ENCODE data around the gene DNAAF5. TPM values are rescaled to one million over a fixed set of nuclear protein-coding genes. Genes with fewer than 3 reads are reported as not detected.

The DNAAF5 gene
- total RNA-seq, 1 experiment from 2014 or later = 37.6 TPM

- DNase-seq (ENCODE audit: unreplicated experiment) = no peak
- ChIA-PET CTCF (interaction anchor here (0.5 to 9.8 kb wide), 6 partner anchors 16 to 531 kb away, joined by 3 to 96 read pairs (median 4); no protein-coding TSS in a partner anchor), POLR2A (interaction anchor here (1.0 kb wide), 1 partner anchor 48 kb away, joined by 3 read pairs; the partner anchor contains the start of gene SUN1)
- Mint-ChIP-seq H3K4me3 (ENCODE audit: unreplicated experiment) (no peak overlapping the region), H3K36me3 (ENCODE audit: insufficient read depth, unreplicated experiment) (peaks cover 68% of the 10 kb centered on the region), H3K9me3 (ENCODE audit: unreplicated experiment) (no peaks in the 10 kb centered on the region), H3K27me3 (ENCODE audit: insufficient read depth, unreplicated experiment) (no peaks in the 10 kb centered on the region), H3K4me1 (ENCODE audit: insufficient read depth, unreplicated experiment) (no peaks in the 10 kb centered on the region), H3K27ac (ENCODE audit: low read depth, unreplicated experiment) (no peak overlapping the region)
- TF ChIP-seq CTCF (IDR thresholded peaks at IDR 0.05; ENCODE audit: unreplicated experiment) = no peak
- intact Hi-C loops (cut with micrococcal nuclease) = no loop called here
- no TSS peak for BruUV-seq (replicated peaks)
These were observed 57.3 kb downstream of the DNAAF5 start for GRCh38 chr7:783556-784490.

- H3K36me3 Mint-ChIP-seq (ENCODE audit: insufficient read depth, unreplicated experiment) = peaks cover 60% of the 10 kb centered on the region
These were observed 58.5 kb downstream of the DNAAF5 start for GRCh38 chr7:784971-785370.

GRCh38 chr7:785416-785815 is 58.9 kb downstream of the DNAAF5 start:
- peaks cover 55% of the 10 kb centered on the region for H3K36me3 Mint-ChIP-seq (ENCODE audit: insufficient read depth, unreplicated experiment)
- H3K4me3 Mint-ChIP-seq (ENCODE audit: unreplicated experiment) = no peak overlapping the region
- H3K27ac Mint-ChIP-seq (ENCODE audit: low read depth, unreplicated experiment) = no peak overlapping the region
- intact Hi-C loops (cut with micrococcal nuclease) = no loop called here
- no peak for DNase-seq (ENCODE audit: unreplicated experiment)
- ChIA-PET CTCF (interaction anchor here (0.6 to 9.8 kb wide), 7 partner anchors 13 to 86 kb away, joined by 3 to 96 read pairs (median 4); no protein-coding TSS in a partner anchor), POLR2A (interaction anchor here (1.3 to 1.6 kb wide), 2 partner anchors 27 to 46 kb away, joined by 4 to 6 read pairs; partner anchors contain the start of gene SUN1)
- H3K4me1 Mint-ChIP-seq (ENCODE audit: insufficient read depth, unreplicated experiment) = no peaks in the 10 kb centered on the region
- BruUV-seq (replicated peaks) = no TSS peak
- H3K27me3 Mint-ChIP-seq (ENCODE audit: insufficient read depth, unreplicated experiment) = no peaks in the 10 kb centered on the region
- TF ChIP-seq CTCF (IDR thresholded peaks at IDR 0.05; ENCODE audit: unreplicated experiment) = no peak
- H3K9me3 Mint-ChIP-seq (ENCODE audit: unreplicated experiment) = no peaks in the 10 kb centered on the region

More at GRCh38 chr7:784971-785370, 58.5 kb downstream of the DNAAF5 start:
- H3K27me3 Mint-ChIP-seq (ENCODE audit: insufficient read depth, unreplicated experiment) = no peaks in the 10 kb centered on the region
- DNase-seq (ENCODE audit: unreplicated experiment) = no peak
- BruUV-seq (replicated peaks) = no TSS peak
- intact Hi-C loops (cut with micrococcal nuclease) = no loop called here
- ChIA-PET CTCF (interaction anchor here (0.6 to 9.8 kb wide), 4 partner anchors 13 to 87 kb away, joined by 3 to 96 read pairs (median 4); no protein-coding TSS in a partner anchor), POLR2A (interaction anchor here (1.0 kb wide), 1 partner anchor 47 kb away, joined by 3 read pairs; the partner anchor contains the start of gene SUN1)
- no peak overlapping the region for H3K4me3 Mint-ChIP-seq (ENCODE audit: unreplicated experiment)
- TF ChIP-seq CTCF (IDR thresholded peaks at IDR 0.05; ENCODE audit: unreplicated experiment) = no peak
- no peaks in the 10 kb centered on the region for H3K9me3 Mint-ChIP-seq (ENCODE audit: unreplicated experiment)
- no peak overlapping the region for H3K27ac Mint-ChIP-seq (ENCODE audit: low read depth, unreplicated experiment)
- no peaks in the 10 kb centered on the region for H3K4me1 Mint-ChIP-seq (ENCODE audit: insufficient read depth, unreplicated experiment)
